SU-DHL-6 (cell line): ENCODE data around the gene SLC12A5.

Experiments used
- EZH2phosphoT487 ChIP-seq: fragments of 200-600 bp; sonication (generic), shearing (Covaris generic); conservative IDR thresholded peaks from 2 replicates; pipeline ENCODE4 v1.6.1; 2018; ENCODE audit warnings: mild to moderate bottlenecking, antibody characterized with exemption, low read length, moderate library complexity, mixed read lengths
- TF ChIP-seq, protein P1 (sequence below): fragments of 200-600 bp; sonication (generic); IDR thresholded peaks from one replicate; pipeline ENCODE4 v1.5.1; 2017; ENCODE audit warnings: antibody characterized with exemption, mild to moderate bottlenecking, low read length, moderate library complexity; ENCODE audit not compliant: insufficient read depth, poor library complexity, severe bottlenecking

DNA sequence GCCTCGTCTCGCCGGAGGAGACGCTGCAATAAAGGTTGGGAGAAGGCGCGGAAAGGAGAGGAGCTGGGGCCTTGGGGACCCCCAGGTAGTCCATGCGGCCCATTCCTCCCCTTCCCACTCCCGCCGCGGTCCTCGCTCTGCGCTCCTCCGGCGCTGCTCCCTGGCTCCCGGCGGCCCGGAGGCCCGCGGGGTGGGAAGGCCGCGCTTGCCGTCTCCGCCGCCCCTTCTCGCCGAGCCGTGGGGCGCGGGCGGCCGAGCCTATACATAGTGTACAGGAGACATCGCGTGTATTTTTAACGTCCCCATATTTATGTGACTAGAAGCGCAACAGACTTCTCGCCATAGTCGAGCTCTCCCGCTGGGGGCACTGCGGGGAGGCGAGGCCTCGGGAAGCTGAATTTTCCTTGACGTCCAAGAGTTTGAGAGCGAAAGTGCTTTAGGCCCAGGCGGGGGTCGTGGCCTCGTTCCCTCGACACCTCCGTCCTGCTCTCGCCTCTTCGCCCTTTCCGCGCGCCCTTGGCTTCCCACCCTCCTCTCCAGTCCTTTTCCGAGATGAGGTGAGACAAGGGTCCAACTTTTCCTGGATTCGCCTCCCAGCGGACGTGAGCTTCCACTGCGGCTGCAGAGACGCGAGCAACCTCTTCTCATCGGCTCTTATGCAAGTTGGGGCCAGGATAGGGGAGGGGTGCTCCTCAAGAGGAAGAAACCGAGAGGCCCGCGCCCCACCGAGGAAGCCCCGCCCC is 29.0 kb downstream of the SLC12A5 start:
- TF ChIP-seq, protein P1, sequence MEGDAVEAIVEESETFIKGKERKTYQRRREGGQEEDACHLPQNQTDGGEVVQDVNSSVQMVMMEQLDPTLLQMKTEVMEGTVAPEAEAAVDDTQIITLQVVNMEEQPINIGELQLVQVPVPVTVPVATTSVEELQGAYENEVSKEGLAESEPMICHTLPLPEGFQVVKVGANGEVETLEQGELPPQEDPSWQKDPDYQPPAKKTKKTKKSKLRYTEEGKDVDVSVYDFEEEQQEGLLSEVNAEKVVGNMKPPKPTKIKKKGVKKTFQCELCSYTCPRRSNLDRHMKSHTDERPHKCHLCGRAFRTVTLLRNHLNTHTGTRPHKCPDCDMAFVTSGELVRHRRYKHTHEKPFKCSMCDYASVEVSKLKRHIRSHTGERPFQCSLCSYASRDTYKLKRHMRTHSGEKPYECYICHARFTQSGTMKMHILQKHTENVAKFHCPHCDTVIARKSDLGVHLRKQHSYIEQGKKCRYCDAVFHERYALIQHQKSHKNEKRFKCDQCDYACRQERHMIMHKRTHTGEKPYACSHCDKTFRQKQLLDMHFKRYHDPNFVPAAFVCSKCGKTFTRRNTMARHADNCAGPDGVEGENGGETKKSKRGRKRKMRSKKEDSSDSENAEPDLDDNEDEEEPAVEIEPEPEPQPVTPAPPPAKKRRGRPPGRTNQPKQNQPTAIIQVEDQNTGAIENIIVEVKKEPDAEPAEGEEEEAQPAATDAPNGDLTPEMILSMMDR, result no peak
- TF ChIP-seq EZH2phosphoT487, result no peak
